ACC112 (cell line): ENCODE results near the gene FBXL12.
"Not testable (repeated sequence)": the region's sequence is repeated elsewhere in the genome, so short reads cannot be mapped to it uniquely, and the experiment has no call there.

Experiments
- H2AFZ ChIP-seq: fragments of 200-600 bp; sonication (generic); one replicate; pipeline ENCODE4 v1.6.0; 2017; ENCODE audit warnings: antibody characterized with exemption, low read length; ENCODE audit not compliant: unreplicated experiment
- H3K27ac ChIP-seq: fragments of 200-600 bp; sonication (generic); 2 replicates; pipeline ENCODE4 v1.5.1; 2014; ENCODE audit warnings: low read depth, mild to moderate bottlenecking, antibody characterized with exemption, low read length, moderate library complexity
- H3K27me3 ChIP-seq: fragments of 200-600 bp; sonication (generic); 2 replicates; pipeline ENCODE4 v1.6.1; 2014; ENCODE audit warnings: mild to moderate bottlenecking, antibody characterized with exemption, low read length, moderate library complexity, mixed read lengths; ENCODE audit not compliant: insufficient read depth
- H3K36me3 ChIP-seq: fragments of 200-600 bp; sonication (generic); 2 replicates; pipeline ENCODE4 v1.6.1; 2016; ENCODE audit warnings: mild to moderate bottlenecking, antibody characterized with exemption, low read length, moderate library complexity, mixed read lengths; ENCODE audit not compliant: insufficient read depth
- H3K4me1 ChIP-seq: fragments of 200-600 bp; sonication (generic); one replicate; pipeline ENCODE4 v1.6.1; 2016; ENCODE audit warnings: low read length, mixed read lengths; ENCODE audit not compliant: insufficient read depth, unreplicated experiment, control insufficient read depth
- H3K4me3 ChIP-seq: fragments of 200-600 bp; sonication (generic); 2 replicates; pipeline ENCODE4 v1.5.1; 2014; ENCODE audit warnings: mild to moderate bottlenecking, low read depth, low read length
- H3K79me2 ChIP-seq: fragments of 200-600 bp; sonication (generic); one replicate; pipeline ENCODE4 v1.6.0; 2016; ENCODE audit warnings: low read length; ENCODE audit not compliant: control insufficient read depth, unreplicated experiment, insufficient read depth

Gene FBXL12

GRCh38 chr19:9791552-9792205, 27.2 kb downstream of the FBXL12 start:
- Histone ChIP-seq H2AFZ (peak overlapping the region; percentile 75), H3K36me3 (no peaks in the 10 kb centered on the region), H3K79me2 (no peaks in the 10 kb centered on the region), H3K4me3 (peak overlapping the region; percentile 92), H3K4me1 (peaks cover 5% of the 10 kb centered on the region), H3K27ac (peak overlapping the region; percentile 53; the same call in 1 of the 2 replicates), H3K27me3 (no peaks in the 10 kb centered on the region)

GRCh38 chr19:9791073-9791367, 27.9 kb downstream of the FBXL12 start:
- H3K4me3 ChIP-seq: peak overlapping the region; percentile 71; the same call in 1 of the 2 replicates
- not testable (repeated sequence) for H3K4me1 ChIP-seq, H3K27me3 ChIP-seq, H3K27ac ChIP-seq, H2AFZ ChIP-seq, H3K36me3 ChIP-seq, H3K79me2 ChIP-seq

- not testable (repeated sequence) for H2AFZ ChIP-seq, H3K79me2 ChIP-seq, H3K4me3 ChIP-seq, H3K27ac ChIP-seq, H3K36me3 ChIP-seq, H3K27me3 ChIP-seq
- H3K4me1 ChIP-seq: peaks cover 11% of the 10 kb centered on the region
Observed at GRCh38 chr19:9789579-9789978, 29.3 kb downstream of the FBXL12 start.

- Histone ChIP-seq H2AFZ (peak overlapping the region; percentile 33), H3K27me3 (no peaks in the 10 kb centered on the region), H3K79me2 (no peaks in the 10 kb centered on the region), H3K4me3 (no peak overlapping the region), H3K27ac (no peak overlapping the region), H3K36me3 (no peaks in the 10 kb centered on the region), H3K4me1 (peaks cover 13% of the 10 kb centered on the region)
Observed at GRCh38 chr19:9789066-9789465, 29.8 kb downstream of the FBXL12 start.

GRCh38 chr19:9788604-9789003, 30.3 kb downstream of the FBXL12 start:
- not testable (repeated sequence) for H3K4me3 ChIP-seq, H2AFZ ChIP-seq, H3K79me2 ChIP-seq, H3K27ac ChIP-seq, H3K27me3 ChIP-seq, H3K36me3 ChIP-seq
- peaks cover 13% of the 10 kb centered on the region for H3K4me1 ChIP-seq

- peak overlapping the region; percentile 98 for H3K4me3 ChIP-seq
- H3K27ac ChIP-seq: no peak overlapping the region
- H2AFZ ChIP-seq: no peak overlapping the region
- H3K79me2 ChIP-seq: no peaks in the 10 kb centered on the region
- no peaks in the 10 kb centered on the region for H3K27me3 ChIP-seq
- peaks cover 16% of the 10 kb centered on the region for H3K4me1 ChIP-seq
- no peaks in the 10 kb centered on the region for H3K36me3 ChIP-seq
Observed at GRCh38 chr19:9786819-9787218, 32.1 kb downstream of the FBXL12 start.

- Histone ChIP-seq H2AFZ (no peak overlapping the region), H3K36me3 (no peaks in the 10 kb centered on the region), H3K79me2 (no peaks in the 10 kb centered on the region), H3K27ac (0 out of 2 replicates have a peak overlapping the region, but pooled peaks have one; percentile 74), H3K4me3 (peak overlapping the region; percentile 98), H3K27me3 (no peaks in the 10 kb centered on the region), H3K4me1 (peaks cover 16% of the 10 kb centered on the region)
Observed at GRCh38 chr19:9786342-9786741, 32.5 kb downstream of the FBXL12 start.

GRCh38 chr19:9785367-9786331, 33.2 kb downstream of the FBXL12 start:
- peak overlapping the region; percentile 98 for H3K4me3 ChIP-seq
- no peaks in the 10 kb centered on the region for H3K79me2 ChIP-seq
- no peaks in the 10 kb centered on the region for H3K27me3 ChIP-seq
- peak overlapping the region; percentile 74 for H3K27ac ChIP-seq
- peak overlapping the region; percentile 96 for H2AFZ ChIP-seq
- peaks cover 16% of the 10 kb centered on the region for H3K4me1 ChIP-seq
- H3K36me3 ChIP-seq: no peaks in the 10 kb centered on the region

- H3K79me2 ChIP-seq, H3K27me3 ChIP-seq, H3K36me3 ChIP-seq, H3K27ac ChIP-seq, H2AFZ ChIP-seq, H3K4me3 ChIP-seq: not testable (repeated sequence)
- H3K4me1 ChIP-seq: peaks cover 12% of the 10 kb centered on the region
Observed at GRCh38 chr19:9784163-9784496, 34.7 kb downstream of the FBXL12 start.

GRCh38 chr19:9782338-9782737, 36.5 kb downstream of the FBXL12 start:
- Histone ChIP-seq H3K36me3 (no peaks in the 10 kb centered on the region), H3K27ac (no peak overlapping the region), H3K4me1 (peaks cover 12% of the 10 kb centered on the region), H3K27me3 (no peaks in the 10 kb centered on the region), H2AFZ (no peak overlapping the region), H3K4me3 (no peak overlapping the region), H3K79me2 (no peaks in the 10 kb centered on the region)
